IPS-18c (cell line): ENCODE measurements around the gene ACBD6.

Experiments used
- H3K4me3 ChIP-seq: 2 replicates; pipeline ENCODE4 v1.7.0; 2013; ENCODE audit warnings: low read depth, mild to moderate bottlenecking, low read length, moderate library complexity; ENCODE audit not compliant: insufficient read depth
- H3K9me3 ChIP-seq: one replicate; pipeline ENCODE4 v1.6.1; 2013; ENCODE audit warnings: mild to moderate bottlenecking, low read length, moderate library complexity; ENCODE audit not compliant: control insufficient read depth, insufficient read depth

The ACBD6 gene

DNA sequence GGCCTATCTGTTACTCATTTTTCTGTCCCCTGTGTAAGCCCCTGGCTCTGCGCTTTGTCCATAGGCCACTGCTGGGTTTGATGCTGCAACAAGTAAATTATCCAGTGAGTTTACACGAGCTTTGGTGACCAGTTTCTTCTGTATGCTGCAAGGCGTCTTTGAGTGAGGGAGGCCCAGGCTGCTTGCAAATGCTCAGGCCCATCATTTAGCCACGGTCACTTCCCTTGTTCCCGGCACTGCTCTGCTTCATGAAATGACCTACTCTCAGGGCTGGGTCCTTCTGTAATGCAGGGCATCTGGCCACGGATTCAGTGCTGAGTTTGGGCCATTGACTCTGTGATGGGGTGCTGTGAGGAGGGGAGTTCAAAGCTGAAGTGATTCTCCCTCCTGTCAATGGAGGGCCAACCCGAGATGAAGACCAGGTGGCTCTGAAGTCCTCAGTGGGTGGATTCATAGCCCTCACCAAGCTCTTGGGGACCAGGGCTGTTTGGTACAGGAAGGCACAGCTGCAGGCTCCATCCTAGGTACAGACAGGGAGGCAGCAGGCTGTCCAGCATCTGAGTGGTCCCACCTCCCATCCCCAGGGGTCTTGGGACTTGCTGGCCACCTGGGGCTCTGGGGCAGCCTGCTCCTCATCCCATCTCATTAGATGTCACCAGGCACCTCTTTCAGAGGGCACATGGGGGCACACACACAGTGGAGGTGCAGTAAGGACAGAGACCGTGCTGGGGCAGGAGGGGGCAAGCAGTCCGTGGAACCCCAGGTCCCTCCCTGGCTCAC is 250.7 kb downstream of the ACBD6 start:
- H3K4me3 ChIP-seq = no peak overlapping the region
- no peaks in the 10 kb centered on the region for H3K9me3 ChIP-seq

DNA sequence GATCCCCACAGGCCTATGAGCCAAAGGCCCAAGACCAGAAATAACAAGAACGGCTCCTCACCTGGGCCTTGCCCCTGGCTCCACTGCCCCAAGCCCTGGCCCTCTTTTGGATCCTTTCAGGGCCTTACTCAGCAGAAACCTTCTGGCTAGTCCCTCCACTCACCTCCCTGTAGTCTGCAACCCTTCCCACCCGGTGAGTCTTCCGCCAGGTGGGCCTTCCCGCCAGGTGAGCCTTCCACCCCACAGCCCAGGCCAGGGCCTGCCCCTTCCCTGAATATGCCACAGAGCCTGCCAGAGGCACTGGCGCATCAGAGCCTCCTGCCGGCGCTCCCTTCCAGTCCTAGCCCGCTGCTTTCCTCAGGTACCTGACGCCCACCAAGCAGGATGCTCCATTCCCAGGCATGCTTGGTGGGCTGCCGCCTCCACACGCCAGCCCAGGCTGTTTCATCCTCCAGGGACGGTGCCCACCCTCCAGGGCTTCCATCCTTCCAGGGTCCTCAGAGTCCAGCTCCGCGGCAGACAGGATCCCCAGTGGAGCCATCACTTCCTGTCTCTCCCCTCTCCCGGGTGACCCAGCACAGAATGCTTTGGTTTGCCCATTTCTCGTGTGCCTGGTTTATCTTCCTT is 251.4 kb downstream of the ACBD6 start:
- H3K4me3 ChIP-seq = no peak overlapping the region
- H3K9me3 ChIP-seq = no peaks in the 10 kb centered on the region

DNA sequence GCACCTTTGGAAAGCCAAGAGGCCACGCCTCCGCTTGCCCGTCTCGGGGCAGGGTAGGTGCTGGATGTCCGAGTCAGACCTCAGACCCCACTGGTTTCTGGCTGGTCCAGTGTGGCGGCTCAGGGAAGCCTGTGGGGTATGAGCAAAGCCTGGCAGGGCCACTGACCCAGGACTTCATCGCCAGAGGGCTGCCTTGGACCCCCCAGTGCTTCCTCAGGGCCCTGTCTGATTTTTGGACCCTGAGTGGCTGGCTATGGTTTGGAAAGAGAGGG is 251.9 kb downstream of the ACBD6 start:
- H3K9me3 ChIP-seq = no peaks in the 10 kb centered on the region
- no peak overlapping the region for H3K4me3 ChIP-seq

DNA sequence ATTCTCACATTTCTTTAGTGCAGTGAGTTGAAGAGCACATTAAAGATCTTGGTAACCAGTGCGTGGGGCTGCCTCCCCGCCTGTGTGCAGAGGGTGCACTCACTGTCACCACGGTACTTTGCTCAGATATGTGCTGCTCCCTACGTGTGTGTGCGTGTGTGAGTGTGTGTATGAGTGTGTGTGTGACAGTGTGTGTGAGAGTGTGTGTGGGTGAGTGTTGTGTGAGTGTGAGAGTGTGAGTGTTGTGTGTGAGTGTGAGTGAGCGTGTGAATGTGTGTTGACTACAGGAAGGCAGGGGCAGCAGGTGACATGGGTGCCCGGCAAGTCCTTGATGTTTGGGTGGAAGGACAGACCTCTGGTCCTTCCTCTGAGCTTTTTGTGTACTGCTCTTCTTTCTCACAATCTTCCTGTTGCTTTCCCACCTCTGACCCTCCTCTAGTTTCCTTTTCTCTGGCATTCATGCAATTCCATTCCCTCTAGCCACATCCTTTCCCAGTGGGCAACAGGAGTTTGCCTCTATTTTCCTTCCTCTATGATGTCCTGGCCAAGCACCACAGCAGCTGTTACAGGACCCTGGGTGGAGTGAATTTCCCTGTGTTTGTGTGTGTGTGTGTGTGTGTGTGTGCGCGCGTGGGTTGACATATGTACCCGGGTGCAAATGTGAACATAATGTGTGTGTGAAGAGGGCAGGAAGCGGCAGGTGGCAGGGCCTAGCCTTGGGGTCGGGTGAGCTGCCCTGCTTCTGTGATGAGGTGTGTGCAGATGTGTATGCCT is 252.5 kb downstream of the ACBD6 start:
- Histone ChIP-seq H3K4me3 (no peak overlapping the region), H3K9me3 (no peaks in the 10 kb centered on the region)

DNA sequence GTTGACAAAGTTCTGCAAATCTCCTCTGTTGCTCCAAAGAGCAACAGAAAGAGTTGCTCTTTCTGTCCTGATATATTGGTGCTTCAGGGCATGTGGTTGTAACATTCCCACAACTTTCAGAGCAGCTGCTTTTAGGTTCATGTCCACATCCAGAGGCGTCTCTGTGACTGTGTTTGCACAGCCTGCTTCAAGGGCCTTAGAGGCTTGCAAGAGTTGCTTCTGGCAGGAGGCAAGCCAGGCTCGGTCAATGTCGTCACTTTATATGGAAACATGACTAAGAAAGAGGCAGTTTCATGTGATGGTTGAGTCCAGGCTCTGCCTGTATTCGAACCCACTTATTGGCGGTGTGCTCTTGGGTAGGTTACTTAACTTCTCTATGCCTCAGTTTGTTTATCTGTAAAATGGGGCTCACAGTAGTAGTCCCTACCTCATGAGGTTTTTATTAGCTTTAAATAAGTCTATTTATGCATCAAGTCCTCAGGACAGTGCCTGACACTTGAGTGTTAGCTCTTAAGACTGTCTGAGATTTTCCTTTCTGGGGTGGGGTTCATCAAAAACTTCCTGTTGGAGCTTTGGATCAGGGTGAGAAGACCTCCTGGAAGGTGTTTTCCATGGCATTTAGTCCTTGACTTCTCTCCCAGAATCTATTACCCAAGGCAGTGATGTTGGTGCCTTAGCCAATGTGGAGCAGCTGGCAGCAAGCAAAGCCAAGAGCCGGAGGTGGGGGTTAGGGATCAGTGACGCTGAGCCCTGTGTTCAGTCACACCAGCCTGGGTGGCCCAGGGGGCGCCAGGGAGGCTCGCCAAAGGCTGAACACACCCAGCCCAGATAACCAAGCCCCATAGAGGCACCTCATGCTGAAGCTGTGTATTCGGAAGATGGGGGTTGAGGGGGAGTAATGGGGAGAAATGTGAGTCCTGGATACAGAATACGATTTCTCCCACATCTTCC is 253.4 kb downstream of the ACBD6 start:
- no peaks in the 10 kb centered on the region for H3K9me3 ChIP-seq
- H3K4me3 ChIP-seq = no peak overlapping the region

DNA sequence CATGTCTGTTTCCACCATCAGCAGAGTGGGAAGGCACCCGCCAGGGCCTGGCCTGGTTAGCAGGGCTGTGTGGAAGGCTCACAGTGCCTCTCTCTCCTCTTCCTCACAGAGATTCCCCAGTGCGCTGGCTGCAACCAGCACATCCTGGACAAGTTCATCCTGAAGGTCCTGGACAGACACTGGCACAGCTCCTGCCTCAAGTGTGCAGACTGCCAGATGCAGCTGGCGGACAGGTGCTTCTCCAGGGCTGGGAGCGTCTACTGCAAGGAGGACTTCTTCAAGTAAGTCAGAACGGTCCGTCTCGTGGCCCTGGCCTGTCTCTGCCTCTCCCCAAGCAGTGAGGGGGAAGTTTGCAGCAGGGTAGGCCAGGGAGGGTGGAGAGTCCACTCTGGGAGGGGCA is 254.2 kb downstream of the ACBD6 start:
- Histone ChIP-seq H3K4me3 (no peak overlapping the region), H3K9me3 (no peaks in the 10 kb centered on the region)

DNA sequence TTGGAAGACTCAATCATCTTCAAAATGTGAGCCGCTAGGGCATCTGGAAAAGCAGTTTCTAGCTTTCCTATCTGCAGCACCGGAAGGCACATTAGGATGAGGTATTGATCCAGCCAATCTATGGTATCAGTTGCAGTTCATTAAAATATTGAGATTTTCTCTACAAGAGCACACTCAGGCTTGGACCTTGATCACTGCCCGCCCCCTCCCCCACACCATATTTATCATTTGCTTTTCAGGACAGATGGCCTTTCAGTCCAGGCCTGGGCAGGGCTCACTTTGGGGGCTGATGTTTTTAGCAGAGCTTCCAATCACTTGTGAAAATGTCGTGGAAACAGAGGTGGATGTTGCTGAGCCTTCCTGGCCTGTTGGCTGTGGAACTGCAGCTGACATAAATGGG is 254.8 kb downstream of the ACBD6 start:
- H3K9me3 ChIP-seq = no peaks in the 10 kb centered on the region
- H3K4me3 ChIP-seq = no peak overlapping the region

DNA sequence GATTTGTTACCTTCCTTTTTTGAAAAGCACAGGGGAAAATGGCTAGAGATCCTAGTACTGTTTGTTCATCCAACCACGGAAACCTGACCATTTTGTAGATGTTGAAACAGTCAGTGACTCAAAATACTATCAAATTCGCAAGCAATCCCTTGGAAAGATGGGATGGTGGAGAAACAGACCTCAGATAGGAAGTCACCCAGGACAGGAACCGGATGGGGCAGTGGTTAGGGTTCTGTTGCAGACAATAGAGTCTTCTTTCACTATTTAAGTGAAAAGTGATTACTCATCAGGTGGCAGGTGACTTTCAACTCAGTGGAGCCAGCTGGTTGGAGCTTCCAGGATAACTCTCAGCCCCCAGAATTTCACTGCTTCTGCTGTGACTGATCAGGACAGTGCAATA is 255.3 kb downstream of the ACBD6 start:
- H3K4me3 ChIP-seq = no peak overlapping the region
- H3K9me3 ChIP-seq = no peaks in the 10 kb centered on the region

DNA sequence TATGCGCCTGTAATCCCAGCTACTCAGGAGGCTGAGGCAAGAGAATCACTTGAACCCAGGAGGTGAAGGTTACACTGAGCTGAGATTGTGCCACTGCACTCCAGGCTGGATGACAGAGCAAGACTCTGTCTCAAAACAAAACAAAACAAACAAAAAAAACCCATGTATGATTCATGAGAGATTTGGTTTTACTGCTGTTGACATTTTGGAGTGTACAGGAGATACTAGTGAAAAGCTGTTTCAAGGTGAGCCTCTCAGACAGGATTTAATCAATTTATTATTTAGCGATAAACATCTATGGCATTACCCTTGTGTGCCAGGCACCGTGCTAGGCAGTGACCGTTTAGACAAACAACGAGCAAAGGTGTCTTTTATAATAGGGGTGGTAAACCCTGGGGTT is 255.8 kb downstream of the ACBD6 start:
- no peak overlapping the region for H3K4me3 ChIP-seq
- H3K9me3 ChIP-seq = no peaks in the 10 kb centered on the region

DNA sequence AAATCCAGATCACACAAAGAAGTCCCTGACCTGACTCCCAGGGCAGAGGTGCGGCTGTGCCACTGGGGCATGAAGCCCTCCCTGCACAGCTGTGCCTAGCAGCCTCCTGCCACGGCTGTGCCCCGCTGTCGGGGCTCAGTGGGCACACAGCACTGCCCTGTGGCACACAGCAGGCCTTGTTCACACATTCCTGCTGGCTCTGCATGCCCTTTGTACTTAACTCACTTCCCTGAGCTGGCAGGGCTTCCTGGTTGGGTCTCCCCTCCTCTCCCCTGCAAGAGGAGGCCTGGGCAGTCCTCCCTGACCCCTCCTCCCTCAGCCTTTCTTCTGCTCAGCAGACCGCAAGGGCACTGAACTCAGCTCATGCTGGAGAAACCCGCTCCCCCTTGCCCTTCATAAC is 257.5 kb downstream of the ACBD6 start:
- no peak overlapping the region for H3K4me3 ChIP-seq

DNA sequence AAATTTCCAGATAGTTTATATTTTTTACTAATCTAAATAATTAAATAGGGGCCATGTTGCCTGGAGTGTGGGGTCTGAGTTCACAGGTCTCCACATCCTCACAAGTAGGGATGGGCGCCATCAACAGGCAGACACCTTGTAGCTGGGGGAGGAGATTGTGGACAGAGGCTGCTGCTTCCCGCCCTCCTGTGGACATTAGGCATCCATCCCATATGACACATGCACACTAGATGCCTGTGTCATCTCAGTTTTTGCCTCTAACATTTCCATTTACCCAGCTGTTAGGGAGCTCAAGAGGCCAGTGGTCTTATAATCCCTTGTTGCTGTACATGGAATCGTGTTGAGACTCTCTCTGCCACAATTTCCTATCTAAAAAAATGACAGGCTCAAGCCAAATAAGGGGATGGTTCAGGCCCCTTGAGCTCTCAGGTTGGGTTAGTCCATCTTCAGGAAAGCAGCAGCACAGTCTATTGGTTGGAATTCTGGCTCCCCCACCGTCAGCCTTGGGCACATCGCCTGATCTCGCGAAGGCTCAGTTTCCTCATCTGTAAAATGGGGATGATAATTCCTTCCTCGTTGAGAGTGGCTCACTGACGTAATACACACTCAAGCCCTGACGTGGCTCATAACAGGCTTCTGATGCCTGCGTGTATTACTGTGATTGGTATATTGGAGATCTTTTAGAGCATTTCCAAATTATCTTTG is 258.7 kb downstream of the ACBD6 start:
- no peaks in the 10 kb centered on the region for H3K9me3 ChIP-seq
- no peak overlapping the region for H3K4me3 ChIP-seq

More for the DNA sequence above, 257.5 kb downstream of the ACBD6 start:
- H3K9me3 ChIP-seq = no peaks in the 10 kb centered on the region

DNA sequence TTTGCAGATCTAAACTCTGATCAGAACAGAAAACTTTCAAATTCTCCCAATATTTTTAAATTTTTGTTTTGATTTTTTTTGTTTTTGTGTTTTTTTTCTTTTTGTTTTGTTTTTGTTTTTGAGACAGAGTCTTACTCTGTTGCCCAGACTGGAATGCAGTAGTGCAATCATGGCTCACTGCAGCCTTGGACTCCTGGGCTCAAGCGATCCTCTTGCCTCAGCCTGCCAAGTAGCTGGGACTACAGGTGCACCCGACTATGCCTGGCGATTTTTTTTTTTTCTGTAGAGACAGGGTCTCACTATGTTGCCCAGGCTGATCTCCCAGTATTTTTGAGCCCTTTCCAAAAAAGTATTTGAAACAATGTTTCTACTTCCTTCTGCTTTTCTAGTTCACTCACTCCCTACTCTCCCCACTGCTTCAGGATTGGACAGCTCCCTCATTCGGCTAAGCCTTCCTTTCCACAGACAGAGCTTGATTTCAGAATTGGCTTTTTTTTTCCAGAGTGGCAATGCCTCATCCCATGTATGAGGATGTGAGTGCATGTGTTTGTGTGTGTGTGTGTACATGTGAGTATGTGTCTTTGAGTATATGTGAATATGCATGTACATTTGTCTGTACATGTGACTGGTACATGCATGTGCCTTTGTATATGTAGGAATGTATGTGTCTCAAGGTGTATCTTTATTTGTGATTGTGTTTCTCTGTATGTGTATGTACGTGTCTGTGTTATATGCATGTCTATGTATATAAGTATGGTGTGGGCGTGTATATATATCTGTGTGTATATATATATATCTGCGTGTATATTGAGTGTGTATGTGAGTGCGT is 260.4 kb downstream of the ACBD6 start:
- Histone ChIP-seq H3K9me3 (no peaks in the 10 kb centered on the region), H3K4me3 (no peak overlapping the region)

DNA sequence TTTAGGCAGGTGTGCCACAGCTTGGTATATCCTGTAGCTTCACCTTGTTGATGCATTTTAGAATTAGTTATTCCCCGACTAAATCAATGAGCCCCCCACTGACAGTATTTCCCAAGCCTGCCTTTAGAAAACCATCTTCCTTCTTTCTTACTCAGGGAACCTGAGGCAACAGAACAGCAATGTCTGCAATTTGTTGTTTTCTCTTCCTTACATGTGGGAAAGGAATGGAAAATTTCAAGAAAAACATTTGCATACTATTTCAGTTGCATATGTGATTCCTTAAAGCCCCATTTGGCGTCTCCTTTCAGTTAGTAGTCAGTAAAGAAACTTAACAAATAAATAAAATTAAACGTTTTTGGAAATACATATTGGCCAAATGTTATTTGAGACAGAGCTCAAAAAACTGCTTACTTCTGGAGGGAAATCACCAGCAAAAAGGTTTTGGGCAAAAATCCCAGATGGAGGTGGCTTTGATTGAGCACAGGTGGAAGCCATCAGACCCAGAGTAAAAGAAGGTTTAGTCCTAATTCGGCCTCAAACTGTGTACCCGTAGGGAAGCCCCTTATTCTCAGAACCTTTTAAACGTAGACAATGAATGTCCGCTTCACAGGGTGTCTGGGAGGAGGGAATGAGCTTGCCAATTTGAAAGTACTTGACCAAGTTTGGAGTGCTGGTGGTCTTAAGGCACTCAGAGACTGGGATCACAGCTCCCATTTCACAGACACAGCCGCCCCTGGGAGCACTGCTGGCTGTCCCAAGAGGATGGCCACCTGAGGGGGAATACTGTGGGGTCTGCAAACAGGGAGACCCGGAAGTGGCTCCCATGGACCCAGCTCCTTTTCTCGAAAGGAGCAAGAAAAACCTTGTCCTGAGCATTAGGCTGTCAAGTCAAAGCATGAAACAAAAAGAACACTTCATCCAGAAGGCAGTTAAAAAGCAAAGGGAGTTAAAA is 263.0 kb downstream of the ACBD6 start:
- Histone ChIP-seq H3K4me3 (no peak overlapping the region), H3K9me3 (no peaks in the 10 kb centered on the region)

DNA sequence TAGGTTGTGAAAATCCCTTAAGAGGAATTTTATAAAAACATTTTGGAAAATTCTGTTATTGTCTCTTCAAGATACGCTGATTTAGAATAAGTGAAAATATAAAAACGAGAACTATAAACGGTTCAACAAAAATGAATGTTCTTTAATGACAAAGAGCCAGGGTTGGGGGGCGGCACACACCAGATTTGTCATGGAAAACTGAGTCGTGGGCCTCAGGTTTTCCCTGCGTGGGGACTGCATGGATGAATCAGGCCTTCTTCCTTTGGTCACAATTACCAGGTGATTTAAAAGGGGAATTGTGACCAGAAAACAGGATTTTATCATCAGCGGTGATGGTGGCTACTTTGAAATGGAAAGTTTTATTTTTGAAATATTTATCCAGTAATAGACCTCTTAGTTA is 263.7 kb downstream of the ACBD6 start:
- Histone ChIP-seq H3K9me3 (no peaks in the 10 kb centered on the region), H3K4me3 (no peak overlapping the region)
